Large intestine (tissue), 12 donors: Measurements from ENCODE around the gene TTLL4. TPM values are rescaled to one million over a fixed set of nuclear protein-coding genes. Genes with fewer than 3 reads are reported as not detected.
A peak's percentile ranks its signal among the peaks of the same experiment; 100 is the strongest.

ENCODE experiments used
- DNase-seq, 2 donors: peaks; one replicate each; pipeline versions ENCODE4 v3.0.0 to v3.0.0-alpha.2; 2013
- H3K27ac ChIP-seq: one replicate; pipeline ENCODE4 v1.5.1; 2013; ENCODE audit warnings: low read length
- H3K27me3 ChIP-seq: 2 replicates; pipeline ENCODE4 v1.6.1; 2013; ENCODE audit warnings: low read length; ENCODE audit not compliant: control insufficient read depth, insufficient read depth
- H3K36me3 ChIP-seq: 2 replicates; pipeline ENCODE4 v1.6.1; 2013; ENCODE audit warnings: low read length; ENCODE audit not compliant: control insufficient read depth, insufficient read depth
- H3K4me1 ChIP-seq: one replicate; pipeline ENCODE4 v1.6.1; 2013; ENCODE audit warnings: low read length; ENCODE audit not compliant: control insufficient read depth, insufficient read depth
- H3K4me3 ChIP-seq: one replicate; pipeline ENCODE4 v1.5.1; 2013; ENCODE audit warnings: low read length
- H3K9me3 ChIP-seq: one replicate; pipeline ENCODE4 v1.6.1; 2013; ENCODE audit warnings: mild to moderate bottlenecking, low read depth, low read length, moderate library complexity; ENCODE audit not compliant: control insufficient read depth
- WGBS: methylation state at CpG from one replicate; pipeline ENCODE4 v1.1.5; 2013; ENCODE audit warnings: low lambda C conversion rate; ENCODE audit not compliant: insufficient coverage; 5-methylcytosine and 5-hydroxymethylcytosine counted together
- long read RNA-seq, 11 donors: transcript quantifications; one replicate each; lab custom pipeline, GENCODE V29; 2026
- polyA plus RNA-seq: library from polyadenylated mRNA; unstranded; fragments of 120-200 nt; gene quantifications from one replicate; pipeline ENCODE4 v1.2.1, GENCODE V29; 2013

Gene TTLL4
- 31.7 TPM for polyA plus RNA-seq
- long read RNA-seq, donor 1, partial matches to known transcripts = 0 of 1 reads
- long read RNA-seq, donor 1, other reads (novel, unspliced or antisense) = 0 of 1 reads
- long read RNA-seq, donor 2, full-length matches to known transcripts = 6 of 17 reads
- long read RNA-seq, donor 2, partial matches to known transcripts = 11 of 17 reads
- long read RNA-seq, donor 2, other reads (novel, unspliced or antisense) = 0 of 17 reads
- long read RNA-seq, donor 3 = 0 reads
- long read RNA-seq, donor 4 = 0 reads
- long read RNA-seq, donor 5, partial matches to known transcripts = 0 of 2 reads
- long read RNA-seq, donor 5, other reads (novel, unspliced or antisense) = 0 of 2 reads
- long read RNA-seq, donor 6, partial matches to known transcripts = 7 of 8 reads
- long read RNA-seq, donor 6, other reads (novel, unspliced or antisense) = 0 of 8 reads
- long read RNA-seq, donor 7, partial matches to known transcripts = 0 of 1 reads
- long read RNA-seq, donor 7, other reads (novel, unspliced or antisense) = 0 of 1 reads
- long read RNA-seq, donor 8, full-length matches to known transcripts = 3 of 12 reads
- long read RNA-seq, donor 8, partial matches to known transcripts = 9 of 12 reads
- long read RNA-seq, donor 8, other reads (novel, unspliced or antisense) = 0 of 12 reads
- long read RNA-seq, donor 9 = 0 reads
- long read RNA-seq, donor 10, partial matches to known transcripts = 8 of 8 reads
- long read RNA-seq, donor 10, other reads (novel, unspliced or antisense) = 0 of 8 reads
- long read RNA-seq, donor 11 = 0 reads

DNA sequence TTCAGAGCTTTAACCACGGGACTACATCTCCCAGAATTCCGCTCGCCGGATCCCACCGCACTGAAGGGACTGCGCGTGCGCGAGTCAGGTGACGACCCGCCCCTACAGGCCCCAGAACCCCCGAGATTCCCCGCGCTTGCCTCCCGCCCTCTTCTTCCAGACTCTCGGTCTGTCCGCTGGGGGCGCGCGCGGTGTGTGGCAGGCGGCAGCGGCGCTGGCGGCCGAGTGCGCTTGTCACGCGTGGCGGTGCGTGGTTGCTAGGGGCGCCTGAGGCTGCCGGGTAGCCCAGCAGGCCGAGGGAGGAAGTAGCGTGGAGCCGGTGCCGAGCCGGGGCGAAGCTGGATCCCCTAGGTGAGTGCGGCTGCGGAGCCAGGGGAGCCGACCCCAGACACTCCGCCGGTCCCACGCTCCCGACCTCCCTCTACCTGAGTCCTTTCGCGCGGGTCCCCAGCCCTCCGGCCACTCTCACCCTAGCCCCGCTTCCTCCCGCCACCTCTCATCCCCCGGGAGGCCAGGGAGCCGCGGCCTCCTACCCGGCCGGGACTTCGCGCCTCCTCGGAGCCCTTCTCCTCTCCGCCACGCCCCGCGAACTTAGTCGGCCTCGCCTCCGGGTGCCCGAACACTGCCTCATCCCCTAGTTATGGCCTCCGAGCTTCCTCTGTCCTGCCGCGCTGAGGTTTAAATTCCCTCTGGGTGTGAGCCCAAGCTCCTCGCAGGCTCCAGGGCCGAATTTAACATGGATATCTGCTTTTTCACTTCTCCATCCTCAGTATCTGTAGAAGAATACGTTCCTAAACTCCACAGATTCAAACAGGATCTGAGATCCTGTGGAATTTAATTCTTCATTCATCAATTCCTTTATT lies at the start of gene TTLL4:
TTLL4 (plus strand) TSS at position 149 of the 863 bp plus-strand sequence. CDS start 26,842 bp downstream, outside the sequence.
- H3K4me1 ChIP-seq = peaks cover 10% of the 10 kb centered on the region
- H3K4me3 ChIP-seq = peak within 1 kb of the TSS; percentile 89
- no peaks in the 10 kb centered on the region for H3K27me3 ChIP-seq
- peaks cover 1% of the 10 kb centered on the region for H3K36me3 ChIP-seq
- WGBS = 0% methylated on average over 1 of the region's 74 CpGs
- DNase-seq = peak; percentile 96 to 97
- H3K27ac ChIP-seq = peak within 1 kb of the TSS; percentile 94
- no peaks in the 10 kb centered on the region for H3K9me3 ChIP-seq

DNA sequence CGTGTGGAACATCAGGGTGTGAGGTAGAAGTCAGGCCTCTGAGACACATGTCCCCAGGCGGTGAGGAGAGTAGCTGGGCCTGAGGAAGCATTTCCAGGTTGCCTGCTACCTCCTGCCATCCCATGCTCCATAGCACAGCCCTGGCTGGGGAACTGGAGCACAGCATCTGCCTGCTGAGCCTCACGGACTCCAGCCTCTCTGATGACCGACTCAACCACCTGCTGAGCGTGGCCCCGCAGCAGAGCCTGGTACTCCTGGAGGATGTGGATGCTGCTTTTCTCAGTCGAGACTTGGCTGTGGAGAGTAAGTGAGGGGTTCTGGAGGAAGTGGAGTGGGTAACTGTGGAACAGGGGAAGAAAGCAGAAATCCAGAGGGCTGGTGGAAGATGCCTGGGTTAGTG lies 48.3 kb upstream of the TTLL4 start:
- H3K4me1 ChIP-seq = no peaks in the 10 kb centered on the region
- 80% methylated on average over 1 of the region's 7 CpGs for WGBS
- H3K27ac ChIP-seq = no peak overlapping the region
- H3K36me3 ChIP-seq = peaks cover 55% of the 10 kb centered on the region
- DNase-seq = no peak
- H3K4me3 ChIP-seq = no peak overlapping the region
- H3K27me3 ChIP-seq = no peaks in the 10 kb centered on the region
- no peaks in the 10 kb centered on the region for H3K9me3 ChIP-seq

DNA sequence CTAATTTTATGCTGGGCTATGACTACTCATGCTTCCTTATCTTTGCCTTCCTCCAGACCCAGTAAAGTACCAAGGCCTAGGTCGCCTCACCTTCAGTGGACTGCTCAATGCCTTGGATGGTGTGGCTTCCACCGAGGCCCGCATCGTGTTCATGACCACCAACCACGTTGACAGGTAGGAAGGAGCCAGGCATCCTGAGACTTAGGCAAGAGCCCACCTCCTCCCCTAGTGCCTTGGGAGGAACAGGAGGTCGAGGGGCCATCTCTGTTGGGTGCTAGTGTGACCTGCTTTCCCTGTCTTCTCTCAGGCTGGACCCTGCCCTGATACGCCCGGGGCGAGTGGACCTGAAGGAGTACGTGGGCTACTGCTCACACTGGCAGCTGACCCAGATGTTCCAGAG lies 47.8 kb upstream of the TTLL4 start:
- no peaks in the 10 kb centered on the region for H3K9me3 ChIP-seq
- DNase-seq = no peak
- H3K27ac ChIP-seq = no peak overlapping the region
- WGBS = no CpG with 5 or more reads among the region's 10 CpGs
- H3K4me3 ChIP-seq = no peak overlapping the region
- peaks cover 57% of the 10 kb centered on the region for H3K36me3 ChIP-seq
- no peaks in the 10 kb centered on the region for H3K27me3 ChIP-seq
- H3K4me1 ChIP-seq = no peaks in the 10 kb centered on the region

- Histone ChIP-seq H3K4me3 (no peak overlapping the region), H3K4me1 (no peaks in the 10 kb centered on the region), H3K36me3 (peaks cover 63% of the 10 kb centered on the region), H3K27ac (no peak overlapping the region), H3K9me3 (no peaks in the 10 kb centered on the region), H3K27me3 (no peaks in the 10 kb centered on the region)
- DNase-seq = no peak
- WGBS = no CpG with 5 or more reads among the region's 15 CpGs
Measured at GRCh38 chr2:218663901-218664300, 46.7 kb upstream of the TTLL4 start.

DNA sequence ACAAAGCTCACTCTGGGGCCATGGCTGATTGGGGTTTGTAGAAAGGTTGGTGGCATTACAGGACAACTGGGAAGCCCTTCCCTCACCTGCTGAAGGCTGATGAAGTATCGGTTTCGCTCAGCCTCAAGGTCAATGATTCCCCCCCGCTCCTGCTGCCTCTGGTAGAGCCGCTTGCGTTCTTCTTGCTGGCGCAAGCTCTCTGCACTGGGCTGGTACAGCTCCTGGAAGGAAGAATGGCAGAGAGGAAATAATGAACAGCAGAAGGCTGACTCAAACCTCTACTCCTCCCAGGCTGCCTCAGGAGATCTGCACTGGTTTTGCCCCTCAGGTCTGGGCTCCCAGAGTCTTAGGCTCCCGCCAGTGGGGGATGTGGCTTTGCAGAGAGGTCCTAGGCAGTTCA lies 46.0 kb upstream of the TTLL4 start:
- no peak for DNase-seq
- Histone ChIP-seq H3K27ac (no peak overlapping the region), H3K9me3 (no peaks in the 10 kb centered on the region), H3K36me3 (peaks cover 63% of the 10 kb centered on the region), H3K27me3 (no peaks in the 10 kb centered on the region), H3K4me1 (no peaks in the 10 kb centered on the region), H3K4me3 (no peak overlapping the region)
- WGBS = no CpG with 5 or more reads among the region's 7 CpGs

DNA sequence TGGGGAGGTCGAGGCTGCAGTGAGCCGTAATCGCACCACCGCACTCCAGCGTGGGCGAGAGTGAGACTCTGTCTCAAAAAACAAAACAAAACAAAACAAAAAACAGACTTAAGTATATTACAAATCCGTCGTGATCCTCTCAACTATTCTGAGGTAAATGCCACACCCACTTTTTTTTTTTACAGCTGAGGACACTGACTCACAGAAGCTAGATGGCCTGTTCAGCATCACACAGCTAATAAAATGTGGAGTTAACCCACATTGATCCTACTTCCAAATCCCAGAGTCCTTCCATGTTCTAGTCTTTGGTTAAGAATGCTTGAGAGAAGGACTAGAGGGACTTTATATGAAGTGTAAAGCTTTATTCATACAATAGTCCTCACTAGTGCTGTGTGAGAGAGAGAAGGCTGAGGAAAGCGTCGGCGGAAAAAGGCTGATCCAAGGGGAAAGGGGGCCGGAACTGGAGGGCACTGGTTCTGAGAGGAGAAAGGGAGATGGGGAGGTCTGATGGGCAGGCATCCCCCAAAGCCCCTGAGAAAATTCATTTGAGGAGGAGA lies 39.5 kb upstream of the TTLL4 start:
- Histone ChIP-seq H3K4me1 (peaks cover 8% of the 10 kb centered on the region), H3K4me3 (peak overlapping the region; percentile 84), H3K9me3 (no peaks in the 10 kb centered on the region), H3K36me3 (peaks cover 25% of the 10 kb centered on the region), H3K27ac (peak overlapping the region; percentile 54), H3K27me3 (no peaks in the 10 kb centered on the region)
- peak in 1 of 2 donors; percentile 16 for DNase-seq
- WGBS = 0% methylated on average over 6 of the region's 12 CpGs

GRCh38 chr2:218671654-218672566 lies 38.7 kb upstream of the TTLL4 start, which contains the start of the genes RNF25 and STK36:
Gene RNF25 (minus strand): TSS chr2:218672002. CDS start chr2:218671970, 32 bp downstream.
Gene STK36 (plus strand): TSS chr2:218672086. CDS start chr2:218672830, 744 bp downstream.
- no CpG with 5 or more reads among the region's 49 CpGs for WGBS
- DNase-seq = peak; percentile 82 to 87
- H3K27me3 ChIP-seq = no peaks in the 10 kb centered on the region
- H3K4me1 ChIP-seq = peaks cover 8% of the 10 kb centered on the region
- H3K27ac ChIP-seq = peak within 1 kb of the TSS; percentile 54
- H3K36me3 ChIP-seq = peaks cover 21% of the 10 kb centered on the region
- H3K4me3 ChIP-seq = peak within 1 kb of the TSS; percentile 84
- no peaks in the 10 kb centered on the region for H3K9me3 ChIP-seq

- no peak overlapping the region for H3K27ac ChIP-seq
- DNase-seq = no peak
- H3K4me1 ChIP-seq = no peaks in the 10 kb centered on the region
- no peaks in the 10 kb centered on the region for H3K27me3 ChIP-seq
- WGBS = 80% methylated on average over 2 of the region's 4 CpGs
- H3K36me3 ChIP-seq = peaks cover 39% of the 10 kb centered on the region
- H3K9me3 ChIP-seq = no peaks in the 10 kb centered on the region
- no peak overlapping the region for H3K4me3 ChIP-seq
Measured at GRCh38 chr2:218679119-218679518, 31.5 kb upstream of the TTLL4 start.

- Histone ChIP-seq H3K27me3 (no peaks in the 10 kb centered on the region), H3K36me3 (peaks cover 43% of the 10 kb centered on the region), H3K4me3 (no peak overlapping the region), H3K27ac (no peak overlapping the region), H3K9me3 (no peaks in the 10 kb centered on the region), H3K4me1 (no peaks in the 10 kb centered on the region)
- WGBS = no CpG with 5 or more reads among the region's 3 CpGs
- no peak for DNase-seq
Measured at GRCh38 chr2:218680061-218680460, 30.6 kb upstream of the TTLL4 start.
